Large intestine (tissue), 12 donors: ENCODE data around the gene EFCAB8. TPM values are rescaled to one million over a fixed set of nuclear protein-coding genes. Genes with fewer than 3 reads are reported as not detected.

Experiments
- DNase-seq, 2 donors: peaks; one replicate each; pipeline versions ENCODE4 v3.0.0 to v3.0.0-alpha.2; 2013
- H3K27ac ChIP-seq: one replicate; pipeline ENCODE4 v1.5.1; 2013; ENCODE audit warnings: low read length
- H3K27me3 ChIP-seq: 2 replicates; pipeline ENCODE4 v1.6.1; 2013; ENCODE audit warnings: low read length; ENCODE audit not compliant: control insufficient read depth, insufficient read depth
- H3K36me3 ChIP-seq: 2 replicates; pipeline ENCODE4 v1.6.1; 2013; ENCODE audit warnings: low read length; ENCODE audit not compliant: control insufficient read depth, insufficient read depth
- H3K4me1 ChIP-seq: one replicate; pipeline ENCODE4 v1.6.1; 2013; ENCODE audit warnings: low read length; ENCODE audit not compliant: control insufficient read depth, insufficient read depth
- H3K4me3 ChIP-seq: one replicate; pipeline ENCODE4 v1.5.1; 2013; ENCODE audit warnings: low read length
- H3K9me3 ChIP-seq: one replicate; pipeline ENCODE4 v1.6.1; 2013; ENCODE audit warnings: mild to moderate bottlenecking, low read depth, low read length, moderate library complexity; ENCODE audit not compliant: control insufficient read depth
- WGBS: methylation state at CpG from one replicate; pipeline ENCODE4 v1.1.5; 2013; ENCODE audit warnings: low lambda C conversion rate; ENCODE audit not compliant: insufficient coverage; 5-methylcytosine and 5-hydroxymethylcytosine counted together
- long read RNA-seq, 11 donors: transcript quantifications; one replicate each; lab custom pipeline, GENCODE V29; 2026
- polyA plus RNA-seq: library from polyadenylated mRNA; unstranded; fragments of 120-200 nt; gene quantifications from one replicate; pipeline ENCODE4 v1.2.1, GENCODE V29; 2013

EFCAB8 gene, protein sequence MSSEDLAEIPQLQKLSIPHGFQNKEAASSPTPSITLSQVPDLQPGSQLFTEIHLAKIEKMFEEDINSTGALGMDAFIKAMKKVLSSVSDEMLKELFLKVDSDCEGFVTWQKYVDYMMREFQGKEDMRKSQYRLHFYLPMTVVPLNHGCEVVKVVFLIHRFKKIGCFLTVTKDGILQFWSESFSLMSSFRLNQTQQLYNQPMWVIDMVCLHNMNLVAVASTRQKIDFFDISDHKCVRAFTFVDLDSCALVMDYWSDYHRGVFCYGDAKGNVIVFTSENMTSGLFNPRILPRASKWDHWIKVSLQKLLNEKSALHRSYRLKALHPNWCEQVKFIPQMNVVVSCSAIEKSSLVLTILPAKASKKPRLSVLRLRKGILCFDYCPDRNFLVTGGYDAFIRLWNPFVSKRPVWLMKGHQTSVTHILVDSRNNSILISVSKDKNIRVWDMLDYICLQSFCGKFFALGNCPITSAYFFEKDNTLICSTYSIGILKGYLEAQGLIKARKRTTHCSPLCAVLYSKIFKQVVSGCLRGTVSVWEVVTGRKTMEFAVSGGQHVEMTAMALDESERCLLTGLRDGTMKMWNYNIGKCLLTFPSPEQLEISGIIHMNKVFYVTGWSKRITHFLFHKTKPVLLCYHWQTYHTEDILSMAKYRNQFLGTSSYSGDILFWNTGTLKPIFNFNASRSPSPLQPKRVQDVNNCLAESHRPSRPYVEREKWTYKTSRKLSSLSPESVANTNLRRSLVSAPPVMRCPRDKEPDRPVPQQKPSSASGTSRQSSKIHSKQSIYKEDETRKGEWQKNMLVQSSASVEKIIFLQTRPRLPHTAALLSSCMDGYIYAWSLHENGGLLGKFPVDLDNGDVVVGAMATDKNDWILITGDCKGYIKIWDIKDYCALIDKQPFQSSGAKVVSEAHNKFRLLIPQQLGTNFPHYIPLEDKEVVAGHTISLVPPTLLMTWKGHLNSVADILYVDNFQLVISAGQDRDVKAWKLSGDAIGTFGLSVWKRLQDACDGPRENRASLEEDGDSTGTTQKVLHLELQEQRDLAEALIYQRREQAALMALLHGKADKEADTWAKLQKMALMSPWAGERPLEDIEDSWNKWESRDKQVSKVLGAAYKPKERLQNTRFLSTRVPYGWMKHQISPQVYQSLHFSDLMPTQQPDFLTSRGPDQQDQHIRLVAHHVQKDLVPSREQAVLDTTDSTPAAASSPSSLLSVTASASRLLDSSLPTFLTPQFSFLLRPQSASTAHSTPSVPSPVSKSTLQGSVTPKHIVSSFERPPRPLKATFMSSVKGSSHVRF
- 0.25 TPM for polyA plus RNA-seq
- long read RNA-seq, donor 1: 0 reads
- long read RNA-seq, donor 2: 0 reads
- long read RNA-seq, donor 3: 0 reads
- long read RNA-seq, donor 4: 0 reads
- long read RNA-seq, donor 5: 0 reads
- long read RNA-seq, donor 6: 0 reads
- long read RNA-seq, donor 7: 0 reads
- long read RNA-seq, donor 8: 0 reads
- long read RNA-seq, donor 9: 0 reads
- long read RNA-seq, donor 10: 0 reads
- long read RNA-seq, donor 11: 0 reads

DNA sequence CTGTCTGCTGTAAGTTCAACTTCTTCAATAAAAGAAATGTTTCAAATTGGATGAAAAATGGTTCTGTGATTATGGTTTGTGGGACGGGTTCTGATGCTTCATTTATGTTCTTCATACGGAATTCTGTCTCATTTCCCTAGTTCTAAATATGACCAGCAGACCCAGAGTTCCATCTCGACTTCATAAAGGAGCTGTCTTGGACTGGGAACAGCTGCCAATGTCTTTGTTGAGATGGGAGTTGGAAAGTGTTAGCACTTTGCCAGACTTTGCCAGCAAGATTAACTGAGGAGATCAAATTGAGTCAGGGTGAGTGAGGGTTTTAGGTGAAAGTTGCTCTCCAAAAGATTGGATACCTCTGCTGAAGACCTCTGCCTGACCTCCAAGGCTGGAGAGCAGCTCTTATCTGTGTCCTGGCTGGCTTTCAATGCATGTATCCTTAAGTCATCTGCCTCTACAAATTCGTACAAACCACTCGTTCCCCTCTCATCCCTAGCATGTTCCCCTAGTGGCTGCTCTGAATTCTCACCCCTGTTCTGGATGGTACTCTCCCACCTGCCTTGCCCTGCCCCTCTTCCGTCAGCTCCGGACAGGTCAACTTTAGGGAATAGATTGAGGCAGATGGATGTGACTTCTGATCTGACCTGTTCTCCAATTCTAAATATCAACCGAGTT lies at the start of gene EFCAB8:
TSS of gene EFCAB8 (plus strand) at position 223 of the 672 bp plus-strand sequence. CDS start 4,870 bp downstream, outside the sequence.
- DNase-seq: no peak
- Histone ChIP-seq H3K27ac (no peak within 1 kb of the TSS), H3K27me3 (no peaks in the 10 kb centered on the region), H3K4me1 (no peaks in the 10 kb centered on the region), H3K4me3 (no peak within 1 kb of the TSS), H3K9me3 (no peaks in the 10 kb centered on the region), H3K36me3 (peaks cover 14% of the 10 kb centered on the region)
- WGBS: 100% methylated on average over 1 of the region's 8 CpGs

GRCh38 chr20:32809907-32810306 lies 48.8 kb upstream of the EFCAB8 start:
- no peaks in the 10 kb centered on the region for H3K9me3 ChIP-seq
- DNase-seq: no peak
- H3K27ac ChIP-seq: no peak overlapping the region
- H3K27me3 ChIP-seq: no peaks in the 10 kb centered on the region
- no CpG with 5 or more reads among the region's 4 CpGs for WGBS
- no peak overlapping the region for H3K4me3 ChIP-seq
- H3K4me1 ChIP-seq: no peaks in the 10 kb centered on the region
- H3K36me3 ChIP-seq: no peaks in the 10 kb centered on the region

DNA sequence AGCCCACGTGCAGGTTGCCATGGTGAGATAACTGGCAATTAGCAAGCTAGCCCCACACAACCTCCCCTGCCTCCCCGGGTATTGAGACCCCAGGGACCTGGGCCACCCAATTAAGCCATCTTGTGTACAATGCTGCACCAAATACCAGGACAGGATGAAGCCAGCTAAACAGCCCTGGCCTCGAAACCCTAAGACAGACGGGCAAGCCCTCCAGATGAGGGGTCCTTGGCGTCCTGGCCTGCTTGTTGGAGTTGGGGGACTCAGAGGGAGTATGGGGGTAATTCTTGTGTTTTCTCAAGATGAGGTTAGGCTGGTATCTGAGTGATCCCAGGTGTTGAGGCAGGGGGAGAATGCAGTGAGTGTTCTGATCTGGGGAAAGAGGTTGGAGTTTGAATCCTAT lies 47.8 kb upstream of the EFCAB8 start:
- Histone ChIP-seq H3K27ac (no peak overlapping the region), H3K27me3 (no peaks in the 10 kb centered on the region), H3K4me1 (no peaks in the 10 kb centered on the region), H3K36me3 (no peaks in the 10 kb centered on the region), H3K9me3 (no peaks in the 10 kb centered on the region), H3K4me3 (no peak overlapping the region)
- DNase-seq: no peak
- no CpG with 5 or more reads among the region's 5 CpGs for WGBS

DNA sequence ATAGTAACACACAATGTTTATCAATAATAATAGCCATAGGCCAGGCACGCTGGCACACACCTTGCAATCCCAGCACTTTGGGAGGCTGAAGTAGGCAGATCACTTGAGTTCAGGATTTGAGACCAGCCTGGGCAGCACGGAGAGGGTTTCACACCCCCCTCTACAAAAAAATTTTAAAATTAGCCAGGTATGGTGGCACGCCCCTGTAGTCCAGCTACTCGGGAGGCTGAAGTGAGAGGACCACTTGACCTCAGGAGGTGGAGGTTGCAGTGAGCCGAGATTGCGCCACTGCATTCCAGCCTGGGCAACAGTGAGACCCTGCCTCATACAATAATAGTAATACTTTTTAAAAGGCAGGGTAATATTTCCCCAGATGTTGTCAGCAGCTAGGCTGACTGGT lies 46.8 kb upstream of the EFCAB8 start:
- no peak for DNase-seq
- Histone ChIP-seq H3K36me3 (no peaks in the 10 kb centered on the region), H3K4me1 (no peaks in the 10 kb centered on the region), H3K27me3 (no peaks in the 10 kb centered on the region), H3K27ac (no peak overlapping the region), H3K4me3 (no peak overlapping the region), H3K9me3 (no peaks in the 10 kb centered on the region)
- WGBS: no CpG with 5 or more reads among the region's 6 CpGs

DNA sequence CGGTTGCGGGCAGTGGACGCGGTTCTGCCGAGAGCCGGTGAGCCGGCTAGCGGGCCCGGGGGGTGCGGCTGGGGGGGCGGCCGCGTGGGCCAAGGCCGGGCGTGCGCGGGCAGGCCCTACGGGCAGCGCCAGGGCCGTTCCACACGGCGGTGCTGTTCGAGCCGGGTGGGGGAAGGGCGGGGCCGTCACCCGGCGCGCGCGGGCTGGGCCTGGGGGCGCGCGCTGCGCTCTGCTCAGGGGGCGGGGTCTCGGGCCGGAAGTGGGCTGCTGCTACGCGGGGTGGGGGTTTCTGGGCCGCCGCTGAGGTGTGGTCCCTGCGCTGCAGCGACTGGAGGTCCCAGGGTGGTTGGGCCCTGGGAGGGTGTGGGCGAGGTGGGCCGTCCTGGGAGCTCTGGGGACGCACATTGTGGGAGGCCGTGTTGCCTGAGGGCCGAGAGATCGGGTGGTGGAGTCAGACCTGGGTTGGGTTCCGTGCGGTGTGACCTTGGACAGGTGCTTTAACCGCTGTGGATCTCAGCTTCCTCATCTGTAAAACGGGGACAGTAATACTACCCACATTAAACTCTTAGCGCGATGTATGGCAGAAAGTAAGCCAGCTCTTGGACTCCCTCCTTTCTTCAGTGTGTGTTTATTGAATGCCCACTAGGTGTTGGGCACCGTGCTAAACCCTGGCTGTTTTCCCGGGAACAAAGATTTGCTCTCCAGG lies 38.6 kb upstream of the EFCAB8 start:
- Histone ChIP-seq H3K27ac (peak overlapping the region; percentile 46), H3K4me1 (peaks cover 5% of the 10 kb centered on the region), H3K9me3 (no peaks in the 10 kb centered on the region), H3K27me3 (no peaks in the 10 kb centered on the region), H3K36me3 (no peaks in the 10 kb centered on the region), H3K4me3 (peak overlapping the region; percentile 83)
- WGBS: 0% methylated on average over 3 of the region's 58 CpGs
- DNase-seq: peak in 1 of 2 donors; percentile 65

DNA sequence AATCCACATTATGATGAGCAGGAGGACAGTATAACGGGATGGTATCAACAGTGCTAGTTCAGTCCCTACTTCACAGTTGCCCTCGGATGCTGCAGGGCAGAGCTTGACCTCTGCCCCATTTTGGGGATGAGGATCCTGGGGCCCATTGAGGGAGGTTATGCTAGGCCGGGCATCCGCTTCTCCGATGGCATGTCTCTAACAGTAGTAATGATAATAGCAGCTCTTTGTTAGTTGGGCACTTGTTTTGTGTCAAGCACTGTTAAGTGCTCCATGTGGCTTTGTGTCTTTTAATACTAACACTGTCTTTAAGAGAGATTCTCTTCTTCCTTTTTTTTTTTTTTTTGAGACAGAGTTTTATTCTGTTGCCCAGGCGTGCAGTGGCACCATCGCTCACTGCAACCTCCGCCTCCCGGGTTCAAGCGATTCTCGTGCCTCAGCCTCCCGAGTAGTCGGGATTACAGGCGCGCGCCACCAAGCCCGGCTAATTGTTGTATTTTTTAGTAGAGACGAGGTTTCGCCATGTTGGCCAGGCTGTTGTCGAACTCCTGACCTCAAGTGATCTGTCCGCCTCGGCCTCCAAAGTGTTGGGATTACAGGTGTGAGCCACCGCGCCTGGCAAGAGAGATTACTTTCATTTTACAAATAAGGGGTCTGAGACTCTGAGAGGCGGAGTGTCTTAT lies 37.9 kb upstream of the EFCAB8 start:
- Histone ChIP-seq H3K4me1 (peaks cover 5% of the 10 kb centered on the region), H3K27ac (no peak overlapping the region), H3K36me3 (peaks cover under 1% of the 10 kb centered on the region), H3K27me3 (no peaks in the 10 kb centered on the region), H3K4me3 (peak overlapping the region; percentile 83), H3K9me3 (no peaks in the 10 kb centered on the region)
- WGBS: 70% methylated on average over 2 of the region's 25 CpGs
- DNase-seq: no peak

GRCh38 chr20:32822225-32822624 lies 36.5 kb upstream of the EFCAB8 start:
- H3K9me3 ChIP-seq: no peaks in the 10 kb centered on the region
- H3K36me3 ChIP-seq: peaks cover 10% of the 10 kb centered on the region
- DNase-seq: no peak
- H3K27ac ChIP-seq: no peak overlapping the region
- 100% methylated on average over 2 of the region's 5 CpGs for WGBS
- peaks cover 5% of the 10 kb centered on the region for H3K4me1 ChIP-seq
- no peak overlapping the region for H3K4me3 ChIP-seq
- H3K27me3 ChIP-seq: no peaks in the 10 kb centered on the region

DNA sequence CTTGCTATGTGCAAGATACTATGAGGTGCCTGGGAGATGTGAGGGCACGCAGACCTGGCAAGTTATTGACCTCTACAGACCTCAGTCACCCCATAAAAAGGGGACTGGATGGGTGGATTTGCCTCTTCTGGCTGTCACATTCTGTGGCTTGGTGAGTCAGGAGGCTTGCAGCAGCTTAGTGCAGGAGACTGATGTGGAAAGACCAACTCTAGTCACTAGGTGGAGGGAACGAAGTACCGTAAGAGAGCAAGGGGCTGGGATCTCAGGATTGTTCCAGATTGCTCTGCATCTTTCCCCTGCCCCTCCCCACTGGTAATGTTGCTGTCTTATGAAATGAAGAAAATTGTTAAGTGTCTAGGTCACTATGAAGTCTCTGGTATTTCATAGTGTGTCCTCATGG lies 35.6 kb upstream of the EFCAB8 start:
- no peaks in the 10 kb centered on the region for H3K9me3 ChIP-seq

More for the DNA sequence above, 35.6 kb upstream of the EFCAB8 start:
- H3K4me3 ChIP-seq: no peak overlapping the region
- H3K27ac ChIP-seq: no peak overlapping the region
- H3K4me1 ChIP-seq: peaks cover 5% of the 10 kb centered on the region
- H3K36me3 ChIP-seq: peaks cover 16% of the 10 kb centered on the region
- WGBS: no CpG with 5 or more reads among the region's 3 CpGs
- no peak for DNase-seq
- H3K27me3 ChIP-seq: no peaks in the 10 kb centered on the region
